ENCODE data around the gene TMOD1. TPM values are rescaled to one million over a fixed set of nuclear protein-coding genes. Genes with fewer than 3 reads are reported as not detected.
"Not testable (repeated sequence)": the region's sequence is repeated elsewhere in the genome, so short reads cannot be mapped to it uniquely, and the experiment has no call there.

TMOD1 gene
- total RNA-seq, 3 donors from 2014 or later: 0.71 to 1.2 (median 0.96) TPM

DNA sequence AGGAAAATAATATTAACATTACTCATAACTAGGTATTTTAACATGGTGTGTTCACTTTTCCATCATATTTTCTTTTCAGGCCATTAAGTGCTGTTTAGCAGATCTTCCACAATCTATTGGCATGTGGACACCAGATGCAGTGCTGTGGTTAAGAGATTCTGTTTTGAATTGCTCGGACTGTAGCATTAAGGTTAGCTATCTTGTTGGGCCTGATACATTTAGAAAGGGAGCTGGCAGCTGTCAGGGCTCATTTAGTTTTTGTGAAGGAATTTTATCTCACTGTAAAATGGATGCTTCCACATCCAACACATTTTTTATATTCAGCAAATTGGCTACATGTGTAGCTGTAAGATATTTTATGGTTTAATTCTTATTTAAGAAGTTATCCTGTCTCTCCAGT is 20.7 kb upstream of the TMOD1 start:
- DNase-seq (no peak), ATAC-seq (no peak)
- Mint-ChIP-seq H3K9me3 (no peaks in the 10 kb centered on the region), H3K36me3 (ENCODE audit: insufficient read depth) (peaks cover 46% of the 10 kb centered on the region), H3K27me3 (ENCODE audit: low read depth) (no peaks in the 10 kb centered on the region), H3K4me3 (no peak overlapping the region), H3K4me1 (ENCODE audit: low read depth) (no peaks in the 10 kb centered on the region)

DNA sequence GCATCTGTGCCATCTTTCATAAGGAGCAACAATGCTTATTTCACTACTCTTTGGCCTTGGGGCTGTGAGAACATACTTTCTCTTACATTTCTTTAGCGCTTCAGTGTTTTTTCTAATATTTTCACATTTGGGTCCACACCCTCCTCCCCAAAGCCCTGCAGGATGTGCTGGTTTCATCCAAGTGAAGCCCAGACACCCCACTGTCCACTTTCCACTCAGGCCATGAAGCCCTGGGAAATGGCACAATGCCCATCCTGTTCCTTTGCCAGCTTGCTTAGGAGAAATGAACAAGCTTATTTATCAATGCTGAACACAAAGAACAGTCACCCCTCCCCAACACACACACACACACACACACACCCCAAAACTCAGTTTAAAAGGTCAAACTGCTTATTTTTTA is 17.3 kb upstream of the TMOD1 start:
- H3K27me3 Mint-ChIP-seq (ENCODE audit: low read depth): no peaks in the 10 kb centered on the region

GRCh38 chr9:97487107-97487506 is 14.4 kb upstream of the TMOD1 start:
- ATAC-seq: no peak
- Mint-ChIP-seq H3K36me3 (ENCODE audit: insufficient read depth) (peaks cover 69% of the 10 kb centered on the region), H3K4me3 (no peak overlapping the region), H3K27me3 (ENCODE audit: low read depth) (no peaks in the 10 kb centered on the region), H3K9me3 (peaks cover 3% of the 10 kb centered on the region), H3K4me1 (ENCODE audit: low read depth) (no peaks in the 10 kb centered on the region)
- DNase-seq: no peak

More for the DNA sequence above, 17.3 kb upstream of the TMOD1 start:
- ATAC-seq (no peak), DNase-seq (no peak)
- Mint-ChIP-seq H3K9me3 (peaks cover 3% of the 10 kb centered on the region), H3K4me3 (no peak overlapping the region), H3K4me1 (ENCODE audit: low read depth) (no peaks in the 10 kb centered on the region), H3K36me3 (ENCODE audit: insufficient read depth) (peaks cover 73% of the 10 kb centered on the region)

DNA sequence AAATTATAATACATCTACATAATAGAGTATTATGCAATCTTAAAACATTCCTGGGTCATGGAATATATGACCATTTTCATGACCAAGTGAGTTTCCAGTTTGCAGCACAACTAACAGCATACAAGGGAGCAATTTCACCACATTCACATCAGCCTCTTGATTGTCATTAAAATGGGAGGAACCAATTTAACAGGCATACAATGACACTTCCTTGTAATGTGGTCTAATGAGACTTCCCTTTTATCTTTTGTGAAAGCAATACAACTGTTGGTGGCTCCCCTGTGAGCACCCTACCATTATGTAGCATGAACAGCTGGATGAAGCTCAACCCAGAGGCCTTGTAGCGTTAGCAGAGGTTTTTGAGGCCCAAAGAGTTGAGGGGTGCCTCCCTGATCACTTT is 13.6 kb upstream of the TMOD1 start:
- H3K4me1 Mint-ChIP-seq (ENCODE audit: low read depth): no peaks in the 10 kb centered on the region
- H3K36me3 Mint-ChIP-seq (ENCODE audit: insufficient read depth): peaks cover 70% of the 10 kb centered on the region
- H3K9me3 Mint-ChIP-seq: peaks cover 3% of the 10 kb centered on the region
- H3K27me3 Mint-ChIP-seq (ENCODE audit: low read depth): no peaks in the 10 kb centered on the region
- no peak for ATAC-seq
- DNase-seq: no peak
- no peak overlapping the region for H3K4me3 Mint-ChIP-seq

GRCh38 chr9:97491216-97491999 is 10.1 kb upstream of the TMOD1 start:
- no peaks in the 10 kb centered on the region for H3K4me1 Mint-ChIP-seq (ENCODE audit: low read depth)
- H3K4me3 Mint-ChIP-seq: no peak overlapping the region
- H3K27me3 Mint-ChIP-seq (ENCODE audit: low read depth): no peaks in the 10 kb centered on the region
- H3K36me3 Mint-ChIP-seq (ENCODE audit: insufficient read depth): peaks cover 62% of the 10 kb centered on the region
- ATAC-seq (no peak), DNase-seq (no peak)
- H3K9me3 Mint-ChIP-seq: peaks cover 3% of the 10 kb centered on the region

GRCh38 chr9:97497558-97498375 is 3.7 kb upstream of the TMOD1 start:
- ATAC-seq, H3K4me3 Mint-ChIP-seq, H3K9me3 Mint-ChIP-seq, DNase-seq: not testable (repeated sequence)
- Mint-ChIP-seq H3K27me3 (ENCODE audit: low read depth) (peaks cover 23% of the 10 kb centered on the region), H3K36me3 (ENCODE audit: insufficient read depth) (peaks cover 21% of the 10 kb centered on the region), H3K4me1 (ENCODE audit: low read depth) (peaks cover 13% of the 10 kb centered on the region)

GRCh38 chr9:97498846-97499245 is 2.6 kb upstream of the TMOD1 start:
- not testable (repeated sequence) for H3K4me3 Mint-ChIP-seq, ATAC-seq, H3K9me3 Mint-ChIP-seq, DNase-seq
- peaks cover 23% of the 10 kb centered on the region for H3K27me3 Mint-ChIP-seq (ENCODE audit: low read depth)
- peaks cover 17% of the 10 kb centered on the region for H3K36me3 Mint-ChIP-seq (ENCODE audit: insufficient read depth)
- H3K4me1 Mint-ChIP-seq (ENCODE audit: low read depth): peaks cover 19% of the 10 kb centered on the region

GRCh38 chr9:97500263-97500662 is 1.2 kb upstream of the TMOD1 start:
- peak overlapping the region; percentile 8 for H3K4me3 Mint-ChIP-seq
- H3K27me3 Mint-ChIP-seq (ENCODE audit: low read depth): peaks cover 23% of the 10 kb centered on the region
- H3K4me1 Mint-ChIP-seq (ENCODE audit: low read depth): peaks cover 20% of the 10 kb centered on the region
- DNase-seq (no peak), ATAC-seq (no peak)
- no peaks in the 10 kb centered on the region for H3K9me3 Mint-ChIP-seq
- H3K36me3 Mint-ChIP-seq (ENCODE audit: insufficient read depth): peaks cover 17% of the 10 kb centered on the region

DNA sequence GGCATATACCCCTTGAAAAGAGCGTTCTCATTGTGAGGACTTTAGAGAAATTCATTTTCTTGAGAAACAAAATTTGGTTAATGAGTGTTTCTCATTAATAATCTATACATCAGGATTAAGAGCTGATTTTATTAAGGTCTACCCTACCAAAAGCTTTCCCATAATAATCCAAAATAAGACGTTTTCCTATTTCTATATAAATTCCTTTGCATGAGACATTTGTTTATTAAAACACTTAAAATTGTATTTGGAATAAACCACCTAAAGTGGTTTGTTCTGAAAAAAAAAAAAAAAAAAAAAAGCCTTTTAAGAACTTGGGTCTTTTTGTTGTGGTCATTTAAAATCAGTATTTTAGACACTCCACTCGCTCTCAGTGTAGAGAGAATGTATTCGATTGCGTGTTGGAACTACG is 695 bp upstream of the TMOD1 start:
- H3K27me3 Mint-ChIP-seq (ENCODE audit: low read depth): peaks cover 23% of the 10 kb centered on the region
- H3K4me3 Mint-ChIP-seq: peak overlapping the region; percentile 72
- ATAC-seq: no peak
- peaks cover 13% of the 10 kb centered on the region for H3K36me3 Mint-ChIP-seq (ENCODE audit: insufficient read depth)
- H3K4me1 Mint-ChIP-seq (ENCODE audit: low read depth): peaks cover 20% of the 10 kb centered on the region
- DNase-seq: no peak
- H3K9me3 Mint-ChIP-seq: no peaks in the 10 kb centered on the region

DNA sequence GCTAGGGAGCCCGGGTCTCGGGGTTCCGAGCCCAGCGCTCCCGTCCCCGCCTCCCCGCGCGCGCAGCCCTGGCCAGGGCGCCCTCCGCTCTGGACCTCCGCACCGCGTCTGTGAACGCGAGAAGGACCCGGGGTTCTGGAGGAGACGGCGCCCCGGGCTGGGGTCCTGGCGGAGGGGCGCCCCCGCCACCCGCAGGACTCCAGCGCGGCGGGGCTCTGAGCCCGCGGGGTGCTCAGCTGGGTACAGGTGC is 431 bp downstream of the TMOD1 start:
- peaks cover 20% of the 10 kb centered on the region for H3K4me1 Mint-ChIP-seq (ENCODE audit: low read depth)
- H3K36me3 Mint-ChIP-seq (ENCODE audit: insufficient read depth): peaks cover 3% of the 10 kb centered on the region
- no peak overlapping the region for H3K4me3 Mint-ChIP-seq
- no peak for DNase-seq
- peaks cover 23% of the 10 kb centered on the region for H3K27me3 Mint-ChIP-seq (ENCODE audit: low read depth)
- ATAC-seq: peak; percentile 44 to 60
- no peaks in the 10 kb centered on the region for H3K9me3 Mint-ChIP-seq

GRCh38 chr9:97502222-97502983 is 937 bp downstream of the TMOD1 start:
- ATAC-seq (peak; percentile 42 to 44), DNase-seq (no peak)
- peaks cover 23% of the 10 kb centered on the region for H3K27me3 Mint-ChIP-seq (ENCODE audit: low read depth)
- H3K4me1 Mint-ChIP-seq (ENCODE audit: low read depth): peaks cover 20% of the 10 kb centered on the region
- H3K9me3 Mint-ChIP-seq: no peaks in the 10 kb centered on the region
- peak overlapping the region; percentile 71 for H3K4me3 Mint-ChIP-seq
- no peaks in the 10 kb centered on the region for H3K36me3 Mint-ChIP-seq (ENCODE audit: insufficient read depth)

- no peak for DNase-seq
- H3K27me3 Mint-ChIP-seq (ENCODE audit: low read depth): peaks cover 23% of the 10 kb centered on the region
- H3K36me3 Mint-ChIP-seq (ENCODE audit: insufficient read depth): no peaks in the 10 kb centered on the region
- ATAC-seq: no peak
- peaks cover 20% of the 10 kb centered on the region for H3K4me1 Mint-ChIP-seq (ENCODE audit: low read depth)
- H3K4me3 Mint-ChIP-seq: peak overlapping the region; percentile 71
- H3K9me3 Mint-ChIP-seq: no peaks in the 10 kb centered on the region
These were observed 1.8 kb downstream of the TMOD1 start for GRCh38 chr9:97502984-97503861.

- ATAC-seq (no peak), DNase-seq (no peak)
- Mint-ChIP-seq H3K4me3 (no peak overlapping the region), H3K36me3 (ENCODE audit: insufficient read depth) (no peaks in the 10 kb centered on the region), H3K9me3 (no peaks in the 10 kb centered on the region), H3K4me1 (ENCODE audit: low read depth) (peaks cover 20% of the 10 kb centered on the region), H3K27me3 (ENCODE audit: low read depth) (peaks cover 27% of the 10 kb centered on the region)
These were observed 2.4 kb downstream of the TMOD1 start for GRCh38 chr9:97503862-97504210.

Measured in activated T-cell treated with anti-CD3 and anti-CD28 coated beads, Interleukin-2, amount 50 U/mL, for 4 hours (primary cell).